HUES48 (cell line): ENCODE measurements around the gene EML3.
"Not testable (repeated sequence)": the region's sequence is repeated elsewhere in the genome, so short reads cannot be mapped to it uniquely, and the experiment has no call there.

ENCODE experiments used
- H3K27ac ChIP-seq: one replicate; pipeline ENCODE4 v1.7.0; 2013; ENCODE audit warnings: low read depth, low read length, inconsistent platforms
- H3K27me3 ChIP-seq: 2 replicates; pipeline ENCODE4 v1.6.1; 2013; ENCODE audit warnings: mild to moderate bottlenecking, low read length; ENCODE audit not compliant: control insufficient read depth, insufficient read depth
- H3K36me3 ChIP-seq: 2 replicates; pipeline ENCODE4 v1.6.1; 2013; ENCODE audit warnings: low read length; ENCODE audit not compliant: control insufficient read depth, insufficient read depth
- H3K4me1 ChIP-seq: 2 replicates; pipeline ENCODE4 v1.6.1; 2013; ENCODE audit warnings: mild to moderate bottlenecking, low read length; ENCODE audit not compliant: control insufficient read depth, insufficient read depth
- H3K4me3 ChIP-seq: 2 replicates; pipeline ENCODE4 v1.5.1; 2013; ENCODE audit warnings: mild to moderate bottlenecking, low read depth, low read length
- H3K9ac ChIP-seq: 2 replicates; pipeline ENCODE4 v1.6.1; 2013; ENCODE audit warnings: mild to moderate bottlenecking, low read depth, low read length, moderate library complexity
- H3K9me3 ChIP-seq: 2 replicates; pipeline ENCODE4 v1.6.1; 2013; ENCODE audit warnings: low read length; ENCODE audit not compliant: control insufficient read depth, insufficient read depth

EML3 gene

DNA sequence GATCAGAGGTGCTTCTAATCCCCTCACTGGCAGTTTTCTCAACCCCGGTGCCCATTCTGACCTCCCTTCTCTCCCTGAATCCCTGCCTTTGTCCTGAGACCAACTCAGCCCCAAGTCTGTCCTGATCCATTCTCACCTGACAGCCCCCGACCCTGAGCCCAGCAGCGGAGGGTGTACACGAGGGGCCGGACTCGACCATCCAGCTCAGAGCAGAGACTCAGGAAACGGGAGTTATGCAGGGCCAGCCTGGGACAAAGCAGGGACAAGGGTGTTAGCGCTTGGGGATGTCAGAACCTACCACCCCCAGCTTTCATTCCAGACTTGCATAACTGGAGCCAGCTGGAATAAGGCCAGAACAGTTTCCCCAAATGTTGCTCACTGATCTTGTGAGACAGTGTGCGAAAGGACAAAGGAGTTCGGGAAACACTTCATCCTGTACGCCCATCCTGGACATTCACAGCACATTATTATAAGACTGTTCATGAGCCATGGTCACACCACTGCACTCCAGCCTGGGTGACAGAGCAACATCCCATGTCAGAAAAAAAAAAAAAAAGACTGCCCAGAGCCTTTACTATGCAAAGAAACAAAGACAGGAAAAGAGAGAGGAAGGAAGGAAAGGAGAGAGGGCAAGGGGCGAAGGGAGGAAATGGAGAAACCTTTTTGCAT lies 35.4 kb downstream of the EML3 start:
- Histone ChIP-seq H3K9me3 (no peaks in the 10 kb centered on the region), H3K4me1 (peaks cover 13% of the 10 kb centered on the region), H3K4me3 (no peak overlapping the region), H3K36me3 (peaks cover 62% of the 10 kb centered on the region), H3K27ac (no peak overlapping the region), H3K27me3 (no peaks in the 10 kb centered on the region), H3K9ac (no peak overlapping the region)

DNA sequence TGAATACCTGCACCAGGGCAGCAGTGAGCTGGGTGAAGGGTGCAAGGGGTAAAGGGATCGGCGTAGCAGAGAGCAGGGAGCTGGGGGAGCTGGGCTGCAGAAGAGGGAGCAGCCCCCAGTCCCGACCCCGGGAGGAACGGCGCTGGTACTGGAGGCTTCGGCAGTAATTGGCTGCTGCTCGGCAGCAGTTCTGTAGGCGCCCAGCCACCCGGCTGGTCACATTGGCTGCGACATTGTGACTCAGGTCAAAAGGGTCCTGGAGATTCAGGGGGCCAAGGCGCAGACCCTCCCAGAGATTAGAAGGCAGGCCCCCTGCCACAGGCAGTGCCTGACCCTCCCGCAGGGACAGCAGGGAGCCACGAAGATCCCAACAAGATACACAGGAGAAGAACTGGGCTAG lies 36.7 kb downstream of the EML3 start:
- H3K27ac ChIP-seq: no peak overlapping the region
- no peak overlapping the region for H3K4me3 ChIP-seq
- no peaks in the 10 kb centered on the region for H3K27me3 ChIP-seq
- H3K36me3 ChIP-seq: peaks cover 62% of the 10 kb centered on the region
- H3K9me3 ChIP-seq: no peaks in the 10 kb centered on the region
- H3K9ac ChIP-seq: no peak overlapping the region
- peaks cover 16% of the 10 kb centered on the region for H3K4me1 ChIP-seq

GRCh38 chr11:62575156-62575555 lies 37.4 kb downstream of the EML3 start:
- H3K4me3 ChIP-seq: peak overlapping the region; percentile 91
- no peaks in the 10 kb centered on the region for H3K27me3 ChIP-seq
- no peak overlapping the region for H3K27ac ChIP-seq
- no peaks in the 10 kb centered on the region for H3K9me3 ChIP-seq
- H3K9ac ChIP-seq: no peak overlapping the region
- H3K4me1 ChIP-seq: peaks cover 16% of the 10 kb centered on the region
- peaks cover 64% of the 10 kb centered on the region for H3K36me3 ChIP-seq

- no peaks in the 10 kb centered on the region for H3K27me3 ChIP-seq
- H3K9me3 ChIP-seq: no peaks in the 10 kb centered on the region
- H3K4me3 ChIP-seq: peak overlapping the region; percentile 91
- H3K36me3 ChIP-seq: peaks cover 65% of the 10 kb centered on the region
- peaks cover 16% of the 10 kb centered on the region for H3K4me1 ChIP-seq
- peak overlapping the region; percentile 83 for H3K27ac ChIP-seq
- H3K9ac ChIP-seq: peak overlapping the region; percentile 67
These were observed 38.1 kb downstream of the EML3 start for GRCh38 chr11:62574363-62575071.

- peak within 1 kb of the TSS; percentile 91 for H3K4me3 ChIP-seq
- H3K9me3 ChIP-seq: no peaks in the 10 kb centered on the region
- peaks cover 16% of the 10 kb centered on the region for H3K4me1 ChIP-seq
- peaks cover 66% of the 10 kb centered on the region for H3K36me3 ChIP-seq
- H3K27ac ChIP-seq: peak within 1 kb of the TSS; percentile 86
- no peaks in the 10 kb centered on the region for H3K27me3 ChIP-seq
- H3K9ac ChIP-seq: peak within 1 kb of the TSS; percentile 87
These were observed 38.8 kb downstream of the EML3 start, which contains the start of gene EEF1G for GRCh38 chr11:62573592-62574362. Gene EEF1G, minus strand, starts transcription at chr11:62573891. Its CDS starts 49 bp downstream, at chr11:62573842.

- peak overlapping the region; percentile 91 for H3K4me3 ChIP-seq
- peak overlapping the region; percentile 87 for H3K9ac ChIP-seq
- H3K27ac ChIP-seq: peak overlapping the region; percentile 86
- H3K9me3 ChIP-seq: no peaks in the 10 kb centered on the region
- no peaks in the 10 kb centered on the region for H3K27me3 ChIP-seq
- peaks cover 65% of the 10 kb centered on the region for H3K36me3 ChIP-seq
- H3K4me1 ChIP-seq: peaks cover 16% of the 10 kb centered on the region
These were observed 39.5 kb downstream of the EML3 start for GRCh38 chr11:62573006-62573591.

DNA sequence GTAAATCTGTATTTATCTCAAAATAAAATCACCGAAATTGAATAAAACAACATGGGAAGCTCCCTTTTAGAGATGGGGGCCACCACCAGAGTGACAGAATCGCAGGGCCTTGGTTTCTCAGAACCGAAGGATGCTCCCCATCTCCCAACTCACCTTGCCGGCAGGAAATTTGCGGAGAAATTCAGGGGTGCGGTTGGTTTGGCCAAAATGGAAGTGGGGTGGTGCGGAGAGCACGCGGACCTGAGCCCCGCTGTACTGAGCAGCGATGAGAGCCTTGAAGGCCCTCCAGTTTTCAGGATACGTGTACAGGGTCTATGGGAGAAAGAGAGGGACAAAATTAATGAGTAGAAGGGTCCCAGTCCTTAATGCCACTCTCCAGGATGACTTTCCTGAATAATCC lies 40.1 kb downstream of the EML3 start:
- Histone ChIP-seq H3K4me3 (peak overlapping the region; percentile 91), H3K4me1 (peaks cover 16% of the 10 kb centered on the region), H3K9me3 (no peaks in the 10 kb centered on the region), H3K36me3 (peaks cover 68% of the 10 kb centered on the region), H3K27me3 (no peaks in the 10 kb centered on the region), H3K9ac (peak overlapping the region; percentile 87), H3K27ac (peak overlapping the region; percentile 55)

GRCh38 chr11:62571493-62571892 lies 41.1 kb downstream of the EML3 start:
- peaks cover 16% of the 10 kb centered on the region for H3K4me1 ChIP-seq
- 0 out of 2 replicates have a peak overlapping the region, but pooled peaks have one; percentile 91 for H3K4me3 ChIP-seq
- H3K9ac ChIP-seq, H3K27me3 ChIP-seq, H3K9me3 ChIP-seq: not testable (repeated sequence)
- H3K36me3 ChIP-seq: peaks cover 68% of the 10 kb centered on the region
- H3K27ac ChIP-seq: peak overlapping the region; percentile 24

GRCh38 chr11:62570903-62571302 lies 41.7 kb downstream of the EML3 start:
- H3K27me3 ChIP-seq, H3K9ac ChIP-seq, H3K27ac ChIP-seq, H3K4me3 ChIP-seq, H3K9me3 ChIP-seq: not testable (repeated sequence)
- peaks cover 16% of the 10 kb centered on the region for H3K4me1 ChIP-seq
- peaks cover 68% of the 10 kb centered on the region for H3K36me3 ChIP-seq

GRCh38 chr11:62569611-62570010 lies 43.0 kb downstream of the EML3 start:
- Histone ChIP-seq H3K27ac (no peak overlapping the region), H3K9ac (no peak overlapping the region), H3K4me1 (peaks cover 10% of the 10 kb centered on the region), H3K4me3 (no peak overlapping the region), H3K9me3 (no peaks in the 10 kb centered on the region), H3K36me3 (peaks cover 80% of the 10 kb centered on the region), H3K27me3 (no peaks in the 10 kb centered on the region)
